ENCODE measurements around the gene DERL3. TPM values are rescaled to one million over a fixed set of nuclear protein-coding genes. Genes with fewer than 3 reads are reported as not detected.

Gene DERL3
- total and polyA plus RNA-seq, 2 of the 13 experiments (the other 11 are each of a cell fraction or from before 2014, with no cell fraction given): not detected

DNA sequence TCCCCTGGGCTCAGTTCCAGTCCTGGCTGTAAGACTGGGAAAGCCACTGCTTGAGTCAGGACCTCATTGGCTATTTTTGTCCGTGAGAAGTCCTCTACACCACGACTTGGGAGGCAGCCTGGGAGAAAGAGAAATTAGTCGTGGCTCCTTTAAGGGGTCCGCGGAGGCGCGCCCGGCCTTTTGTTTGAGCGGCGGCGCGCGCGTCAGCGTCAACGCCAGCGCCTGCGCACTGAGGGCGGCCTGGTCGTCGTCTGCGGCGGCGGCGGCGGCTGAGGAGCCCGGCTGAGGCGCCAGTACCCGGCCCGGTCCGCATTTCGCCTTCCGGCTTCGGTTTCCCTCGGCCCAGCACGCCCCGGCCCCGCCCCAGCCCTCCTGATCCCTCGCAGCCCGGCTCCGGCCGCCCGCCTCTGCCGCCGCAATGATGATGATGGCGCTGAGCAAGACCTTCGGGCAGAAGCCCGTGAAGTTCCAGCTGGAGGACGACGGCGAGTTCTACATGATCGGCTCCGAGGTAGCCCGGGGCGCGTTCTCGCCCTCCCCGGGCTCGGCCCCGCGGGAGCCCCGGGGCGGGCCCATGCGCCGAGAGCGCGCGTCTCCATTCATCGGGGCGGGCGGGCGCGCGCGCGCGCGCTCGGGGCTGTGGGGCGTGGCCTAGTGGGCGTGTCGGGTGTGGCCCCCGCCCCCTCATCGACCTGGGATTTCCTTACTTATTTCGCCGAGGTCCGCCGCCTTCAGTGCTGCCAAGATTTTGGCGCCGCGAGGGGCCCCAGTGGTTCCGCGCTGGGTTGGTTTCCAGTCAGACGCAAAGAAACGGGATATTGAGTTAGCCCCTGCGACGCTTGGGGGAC lies 51.8 kb downstream of the DERL3 start, which contains the start of gene SMARCB1 (continued):
- TF ChIP-seq, protein P1, sequence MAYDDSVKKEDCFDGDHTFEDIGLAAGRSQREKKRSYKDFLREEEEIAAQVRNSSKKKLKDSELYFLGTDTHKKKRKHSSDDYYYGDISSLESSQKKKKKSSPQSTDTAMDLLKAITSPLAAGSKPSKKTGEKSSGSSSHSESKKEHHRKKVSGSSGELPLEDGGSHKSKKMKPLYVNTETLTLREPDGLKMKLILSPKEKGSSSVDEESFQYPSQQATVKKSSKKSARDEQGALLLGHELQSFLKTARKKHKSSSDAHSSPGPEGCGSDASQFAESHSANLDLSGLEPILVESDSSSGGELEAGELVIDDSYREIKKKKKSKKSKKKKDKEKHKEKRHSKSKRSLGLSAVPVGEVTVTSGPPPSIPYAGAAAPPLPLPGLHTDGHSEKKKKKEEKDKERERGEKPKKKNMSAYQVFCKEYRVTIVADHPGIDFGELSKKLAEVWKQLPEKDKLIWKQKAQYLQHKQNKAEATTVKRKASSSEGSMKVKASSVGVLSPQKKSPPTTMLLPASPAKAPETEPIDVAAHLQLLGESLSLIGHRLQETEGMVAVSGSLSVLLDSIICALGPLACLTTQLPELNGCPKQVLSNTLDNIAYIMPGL (CRISPR knock-in tag; IDR thresholded peaks at IDR 0.05; ENCODE audit: borderline replicate concordance in 1 of 2, low read depth in 1 of 2): peak in 1 of 2 experiments; percentile 70; a peak in 3 of 4 replicates
- TF ChIP-seq, protein P2, sequence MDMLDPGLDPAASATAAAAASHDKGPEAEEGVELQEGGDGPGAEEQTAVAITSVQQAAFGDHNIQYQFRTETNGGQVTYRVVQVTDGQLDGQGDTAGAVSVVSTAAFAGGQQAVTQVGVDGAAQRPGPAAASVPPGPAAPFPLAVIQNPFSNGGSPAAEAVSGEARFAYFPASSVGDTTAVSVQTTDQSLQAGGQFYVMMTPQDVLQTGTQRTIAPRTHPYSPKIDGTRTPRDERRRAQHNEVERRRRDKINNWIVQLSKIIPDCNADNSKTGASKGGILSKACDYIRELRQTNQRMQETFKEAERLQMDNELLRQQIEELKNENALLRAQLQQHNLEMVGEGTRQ (IDR thresholded peaks at IDR 0.05; ENCODE audit: low read depth, low read length): no peak
- TF ChIP-seq, protein P2 (CRISPR knock-in tag; IDR thresholded peaks at IDR 0.05; ENCODE audit: borderline replicate concordance): no peak
- peak; percentile 37; the same call in 1 of the 2 replicates for TF ChIP-seq ZNF777 (CRISPR knock-in tag; IDR thresholded peaks at IDR 0.05)
- TF ChIP-seq, protein P3, sequence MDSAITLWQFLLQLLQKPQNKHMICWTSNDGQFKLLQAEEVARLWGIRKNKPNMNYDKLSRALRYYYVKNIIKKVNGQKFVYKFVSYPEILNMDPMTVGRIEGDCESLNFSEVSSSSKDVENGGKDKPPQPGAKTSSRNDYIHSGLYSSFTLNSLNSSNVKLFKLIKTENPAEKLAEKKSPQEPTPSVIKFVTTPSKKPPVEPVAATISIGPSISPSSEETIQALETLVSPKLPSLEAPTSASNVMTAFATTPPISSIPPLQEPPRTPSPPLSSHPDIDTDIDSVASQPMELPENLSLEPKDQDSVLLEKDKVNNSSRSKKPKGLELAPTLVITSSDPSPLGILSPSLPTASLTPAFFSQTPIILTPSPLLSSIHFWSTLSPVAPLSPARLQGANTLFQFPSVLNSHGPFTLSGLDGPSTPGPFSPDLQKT (CRISPR knock-in tag; IDR thresholded peaks at IDR 0.05; ENCODE audit: borderline replicate concordance): no peak
- no peak for TF ChIP-seq ZNF234 (CRISPR knock-in tag; conservative IDR thresholded peaks at IDR 0.05)
- TF ChIP-seq ETV5 (CRISPR knock-in tag; IDR thresholded peaks at IDR 0.05; ENCODE audit: borderline replicate concordance): no peak
- TF ChIP-seq, protein P4, sequence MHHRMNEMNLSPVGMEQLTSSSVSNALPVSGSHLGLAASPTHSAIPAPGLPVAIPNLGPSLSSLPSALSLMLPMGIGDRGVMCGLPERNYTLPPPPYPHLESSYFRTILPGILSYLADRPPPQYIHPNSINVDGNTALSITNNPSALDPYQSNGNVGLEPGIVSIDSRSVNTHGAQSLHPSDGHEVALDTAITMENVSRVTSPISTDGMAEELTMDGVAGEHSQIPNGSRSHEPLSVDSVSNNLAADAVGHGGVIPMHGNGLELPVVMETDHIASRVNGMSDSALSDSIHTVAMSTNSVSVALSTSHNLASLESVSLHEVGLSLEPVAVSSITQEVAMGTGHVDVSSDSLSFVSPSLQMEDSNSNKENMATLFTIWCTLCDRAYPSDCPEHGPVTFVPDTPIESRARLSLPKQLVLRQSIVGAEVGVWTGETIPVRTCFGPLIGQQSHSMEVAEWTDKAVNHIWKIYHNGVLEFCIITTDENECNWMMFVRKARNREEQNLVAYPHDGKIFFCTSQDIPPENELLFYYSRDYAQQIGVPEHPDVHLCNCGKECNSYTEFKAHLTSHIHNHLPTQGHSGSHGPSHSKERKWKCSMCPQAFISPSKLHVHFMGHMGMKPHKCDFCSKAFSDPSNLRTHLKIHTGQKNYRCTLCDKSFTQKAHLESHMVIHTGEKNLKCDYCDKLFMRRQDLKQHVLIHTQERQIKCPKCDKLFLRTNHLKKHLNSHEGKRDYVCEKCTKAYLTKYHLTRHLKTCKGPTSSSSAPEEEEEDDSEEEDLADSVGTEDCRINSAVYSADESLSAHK (CRISPR knock-in tag; IDR thresholded peaks at IDR 0.05; ENCODE audit: borderline replicate concordance): no peak
- no peak for TF ChIP-seq ZSCAN30 (CRISPR knock-in tag; IDR thresholded peaks at IDR 0.05)
- no peak for TF ChIP-seq ZNF619 (CRISPR knock-in tag; IDR thresholded peaks at IDR 0.05)
- TF ChIP-seq TCF7L2 (IDR thresholded peaks at IDR 0.05; ENCODE audit: low read depth, low read length): no peak
- no peak for TF ChIP-seq RORA (CRISPR knock-in tag; IDR thresholded peaks at IDR 0.05)
- no peak for TF ChIP-seq ZBTB20 (CRISPR knock-in tag; IDR thresholded peaks at IDR 0.05; ENCODE audit: borderline replicate concordance, low read depth)
- TF ChIP-seq, protein P5, sequence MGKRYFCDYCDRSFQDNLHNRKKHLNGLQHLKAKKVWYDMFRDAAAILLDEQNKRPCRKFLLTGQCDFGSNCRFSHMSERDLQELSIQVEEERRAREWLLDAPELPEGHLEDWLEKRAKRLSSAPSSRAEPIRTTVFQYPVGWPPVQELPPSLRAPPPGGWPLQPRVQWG (CRISPR knock-in tag; IDR thresholded peaks at IDR 0.05; ENCODE audit: borderline replicate concordance, low read depth): no peak
- no peak for TF ChIP-seq NONO (IDR thresholded peaks at IDR 0.05)
- no peak for TF ChIP-seq NONO (CRISPR knock-in tag; conservative IDR thresholded peaks at IDR 0.05)
- no peak for TF ChIP-seq FIP1L1 (IDR thresholded peaks at IDR 0.05; ENCODE audit: borderline replicate concordance, insufficient read depth, low read depth, low read length)
- TF ChIP-seq CENPT (CRISPR knock-in tag; IDR thresholded peaks at IDR 0.05; ENCODE audit: low read depth): no peak
